Renal cortex interstitium (tissue), 11 donors: ENCODE measurements around the gene MARK4. TPM values are rescaled to one million over a fixed set of nuclear protein-coding genes. Genes with fewer than 3 reads are reported as not detected.
"Not testable (repeated sequence)": the region's sequence is repeated elsewhere in the genome, so short reads cannot be mapped to it uniquely, and the experiment has no call there.

Experiments used
- DNase-seq, 11 donors: peaks; one replicate each; pipeline ENCODE4 v3.0.0-alpha.2; 2013; ENCODE audit warnings: low read depth in 9 of 11, low spot score in 4 of 11; ENCODE audit errors: extremely low read depth in 1 of 11
- polyA plus RNA-seq, 3 donors: library from polyadenylated mRNA; unstranded; fragments of 120-200 nt; gene quantifications; one replicate each; pipeline ENCODE4 v1.2.1, GENCODE V29; 2013; ENCODE audit not compliant: insufficient read length in 3 of 3

The MARK4 gene
- polyA plus RNA-seq, 3 donors, result 39.0 to 43.3 (median 42.4) TPM

DNA sequence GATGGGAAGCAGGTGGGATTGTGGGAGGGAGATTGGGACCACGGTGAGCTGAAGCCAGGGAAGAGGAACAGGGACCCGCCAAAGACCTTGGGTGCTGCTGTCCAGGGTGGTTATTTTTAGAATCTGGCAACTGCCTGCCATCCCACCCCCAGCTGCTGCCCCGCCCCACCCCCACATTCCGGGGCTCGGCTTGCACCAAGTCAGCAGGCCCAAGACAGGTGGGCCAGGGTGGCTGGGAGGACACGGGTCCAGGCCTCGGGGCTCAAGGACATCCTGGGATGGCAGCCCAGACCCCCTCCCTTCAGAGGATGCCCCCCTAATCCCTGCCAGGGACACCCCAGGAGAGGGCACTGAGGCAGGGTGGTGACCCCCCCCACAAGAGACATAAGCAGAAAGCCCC is 70.8 kb downstream of the MARK4 start:
- DNase-seq, result no peak

DNA sequence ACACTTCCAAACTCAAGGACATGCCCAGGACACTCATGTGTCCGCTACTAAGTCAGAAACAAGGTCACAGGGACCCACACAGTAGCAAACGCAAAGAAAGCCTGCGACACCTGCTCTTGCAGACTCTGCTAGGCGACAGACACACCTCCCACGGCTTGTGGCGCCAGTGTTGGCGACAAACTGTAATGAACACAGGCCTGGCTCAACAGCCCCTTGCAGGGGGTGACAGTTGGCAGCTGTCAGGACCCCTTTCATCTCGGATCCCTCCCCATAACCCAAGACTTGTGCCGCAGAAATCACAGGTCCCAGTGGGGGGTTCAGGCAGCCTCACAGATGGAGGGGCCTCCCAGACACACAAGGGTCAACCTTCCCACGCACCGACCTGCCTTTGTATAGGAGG is 71.2 kb downstream of the MARK4 start:
- peak in 1 of 11 donors; percentile 38 for DNase-seq

DNA sequence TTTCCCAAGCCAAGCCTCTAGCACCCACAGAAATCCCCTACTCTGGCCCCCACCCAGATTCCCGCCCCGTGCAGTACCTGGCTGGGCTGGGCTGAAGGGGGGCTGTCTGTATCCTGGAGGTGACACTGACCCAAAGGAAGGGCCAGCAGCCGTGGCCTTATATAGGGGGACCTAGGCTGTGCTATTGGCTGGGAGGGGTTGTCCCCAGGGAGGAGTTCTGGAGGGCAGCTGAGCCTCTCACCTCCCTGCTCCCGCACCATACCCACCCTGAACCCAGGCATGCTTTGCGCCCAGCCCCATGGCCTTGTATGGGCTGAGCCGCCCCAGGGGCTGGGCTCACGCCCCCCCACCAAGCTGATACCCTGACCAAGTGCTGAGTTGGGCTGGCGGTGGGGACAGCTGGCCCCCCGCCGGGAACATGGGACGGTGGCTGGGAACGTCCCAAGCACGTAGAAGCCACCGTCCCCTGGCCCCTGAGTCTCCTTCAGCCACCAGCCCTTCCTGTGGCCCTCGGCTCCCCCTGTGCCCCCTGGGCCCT is 71.7 kb downstream of the MARK4 start, which contains the start of gene CKM:
Gene CKM, minus strand, starts transcription at position 132 of the 538 bp plus-strand sequence. CDS start 3,162 bp downstream, outside the sequence.
- DNase-seq, result no peak

- no peak for DNase-seq
These were observed 72.6 kb downstream of the MARK4 start for GRCh38 chr19:45323671-45324081.

DNA sequence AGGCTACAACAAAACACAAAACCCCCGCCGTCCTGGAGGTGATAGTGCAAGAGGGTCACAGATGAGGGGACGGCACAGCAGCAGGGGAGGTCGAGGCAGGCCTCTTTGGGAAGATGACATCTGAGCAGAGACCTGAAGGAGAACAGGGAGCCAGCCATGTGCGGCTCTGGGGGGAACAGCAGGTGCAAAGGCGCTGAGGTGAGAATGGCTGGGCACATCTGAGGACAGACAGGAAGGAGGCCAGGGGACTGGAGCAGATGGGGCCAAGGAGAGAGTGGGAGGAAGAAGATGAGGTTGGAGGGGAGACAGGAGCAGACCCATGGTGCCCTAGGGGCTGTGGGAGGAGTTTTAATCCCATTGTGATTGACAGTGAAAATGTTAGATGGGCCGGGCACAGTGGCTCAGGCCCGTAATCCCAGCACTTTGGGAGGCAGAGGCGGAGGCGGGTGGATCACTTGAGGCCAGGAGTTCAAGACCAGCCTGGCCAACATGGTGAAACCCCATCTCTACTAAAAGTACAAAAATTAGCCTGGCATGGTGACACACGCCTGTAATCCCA is 73.4 kb downstream of the MARK4 start:
- DNase-seq, result no peak

DNA sequence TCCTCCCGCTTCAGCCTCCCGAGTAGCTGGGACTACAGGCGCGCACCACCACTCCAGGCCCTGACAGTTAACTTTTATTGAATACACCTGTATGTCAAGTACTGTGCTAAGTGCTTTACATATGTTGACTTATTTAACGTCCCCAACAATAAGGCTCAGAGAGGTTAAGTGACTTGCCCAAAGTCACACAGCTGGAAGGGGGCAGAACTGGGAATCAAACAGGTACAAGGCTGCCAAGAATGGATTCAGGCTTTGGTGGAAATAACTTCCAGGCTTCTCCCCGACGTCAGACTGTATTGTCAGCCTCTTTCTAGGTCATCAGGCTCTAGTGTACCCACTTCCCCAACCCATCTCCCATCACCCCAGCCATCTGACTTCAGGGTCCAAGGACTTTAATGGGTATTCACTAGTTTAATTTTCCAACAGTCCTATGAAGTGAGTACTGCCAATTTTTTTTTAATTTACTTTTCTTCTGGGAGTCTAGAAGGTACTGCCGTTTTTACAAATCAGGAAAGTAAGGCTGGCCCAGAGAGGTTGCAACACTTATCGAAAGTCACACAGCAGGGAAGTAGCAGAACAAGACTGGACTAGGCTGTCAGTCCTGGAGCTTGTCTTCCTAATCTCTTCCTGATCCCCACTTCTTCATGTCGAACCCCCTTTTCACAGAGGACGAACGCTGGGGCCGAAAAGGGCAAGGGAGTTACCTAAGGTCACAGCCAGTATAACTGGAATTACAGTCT is 76.5 kb downstream of the MARK4 start:
- DNase-seq, result no peak

DNA sequence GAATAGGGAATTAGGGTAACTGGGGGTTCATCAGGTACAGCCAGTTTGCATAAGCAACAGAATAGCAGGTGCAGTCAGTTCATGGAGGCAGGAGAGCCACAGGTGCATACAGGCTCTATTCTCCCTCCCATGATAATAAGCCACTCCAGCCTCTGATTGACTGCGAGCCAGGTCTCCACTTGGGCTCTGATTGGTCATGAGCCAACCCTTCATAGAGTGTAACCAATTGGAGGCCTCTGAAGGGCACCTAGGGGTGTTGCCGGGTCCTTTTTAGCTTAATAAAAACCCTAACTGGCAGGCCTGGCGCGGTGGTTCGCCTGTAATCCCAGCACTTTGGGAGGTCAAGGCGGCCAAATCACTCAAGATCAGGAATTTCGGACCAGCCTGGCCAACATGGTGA is 80.3 kb downstream of the MARK4 start:
- no peak for DNase-seq

- DNase-seq, result no peak
These were observed 82.7 kb downstream of the MARK4 start for GRCh38 chr19:45333609-45334303.

DNA sequence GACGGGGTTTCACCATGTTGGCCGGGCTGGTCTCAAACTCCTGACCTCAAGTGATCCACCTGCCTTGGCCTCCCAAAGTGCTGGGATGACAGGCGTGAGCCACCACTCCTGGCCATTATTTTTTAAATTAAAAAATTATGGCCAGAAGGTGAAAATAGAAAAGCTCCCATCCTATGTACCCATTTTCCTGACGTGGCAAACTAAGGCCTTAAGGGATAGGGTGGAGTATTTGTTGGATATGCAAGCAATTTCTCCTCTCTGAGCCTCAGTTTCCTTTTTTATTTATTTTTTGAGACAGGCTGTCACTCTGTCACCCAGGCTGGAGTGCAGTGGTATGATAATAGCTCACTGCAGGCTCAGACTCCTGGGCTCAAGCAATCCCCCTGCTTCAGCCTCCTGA is 83.8 kb downstream of the MARK4 start:
- not testable (repeated sequence) for DNase-seq

DNA sequence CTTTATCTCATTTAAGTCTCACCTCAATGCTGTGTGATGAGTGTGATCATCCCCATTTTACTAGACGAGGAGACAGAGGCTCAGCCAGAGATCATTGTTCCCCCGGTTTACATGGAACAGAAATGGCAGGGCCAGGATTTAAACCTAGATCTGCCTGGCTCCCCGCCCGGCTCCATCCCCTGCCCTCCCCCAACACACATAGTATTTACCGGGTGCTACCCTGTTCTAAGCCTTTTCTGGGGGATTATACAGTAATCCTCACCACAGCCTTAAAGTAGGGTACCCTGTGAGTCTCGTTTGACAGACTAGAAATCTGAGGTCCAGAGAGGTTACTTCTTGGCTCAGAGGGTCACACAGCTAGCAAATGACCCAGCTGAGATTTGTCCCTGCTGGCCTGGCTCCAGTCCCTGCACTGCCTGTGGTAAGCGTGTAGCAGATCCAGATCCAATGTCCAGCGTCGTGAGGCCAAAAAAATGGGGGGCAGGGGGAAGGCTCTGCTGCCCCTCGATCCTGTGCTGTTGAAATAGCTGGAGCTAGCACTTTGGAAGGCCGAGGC is 85.7 kb downstream of the MARK4 start:
- DNase-seq, result no peak

GRCh38 chr19:45339629-45340028 is 88.6 kb downstream of the MARK4 start:
- no peak for DNase-seq

GRCh38 chr19:45340232-45340898 is 89.3 kb downstream of the MARK4 start, which contains the start of gene KLC3:
Gene KLC3 (plus strand): TSS chr19:45340750. CDS start chr19:45345542, 4,792 bp downstream.
- DNase-seq, result no peak

GRCh38 chr19:45340899-45341453 is 89.9 kb downstream of the MARK4 start:
- no peak for DNase-seq

GRCh38 chr19:45342911-45343310 is 91.8 kb downstream of the MARK4 start:
- no peak for DNase-seq

GRCh38 chr19:45344621-45345505 is 93.8 kb downstream of the MARK4 start:
- no peak for DNase-seq

- no peak for DNase-seq
These were observed 94.4 kb downstream of the MARK4 start for GRCh38 chr19:45345506-45345860.

GRCh38 chr19:45346449-45346848 is 95.4 kb downstream of the MARK4 start:
- DNase-seq, result no peak
